Neuronal stem cell (in vitro differentiated cells): Measurements from ENCODE around the gene KIF1C. TPM values are rescaled to one million over a fixed set of nuclear protein-coding genes. Genes with fewer than 3 reads are reported as not detected.

ENCODE experiments used
- DNase-seq: peaks from one replicate; pipeline ENCODE4 v3.0.0-alpha.2; 2013; ENCODE audit warnings: low spot score
- H2AFZ ChIP-seq: one replicate; pipeline ENCODE4 v1.6.1; 2013; ENCODE audit warnings: mild to moderate bottlenecking, low read length, inconsistent platforms
- H2AK5ac ChIP-seq: 2 replicates; pipeline ENCODE4 v1.6.1; 2013; ENCODE audit warnings: low read depth, mild to moderate bottlenecking, inconsistent platforms, low read length, moderate library complexity, mixed read lengths
- H2BK120ac ChIP-seq: 2 replicates; pipeline ENCODE4 v1.6.1; 2013; ENCODE audit warnings: low read depth, mild to moderate bottlenecking, inconsistent platforms, low read length, moderate library complexity, mixed read lengths
- H2BK12ac ChIP-seq: one replicate; pipeline ENCODE4 v1.6.1; 2013; ENCODE audit warnings: low read length, inconsistent platforms
- H2BK15ac ChIP-seq: 2 replicates; pipeline ENCODE4 v1.6.1; 2013; ENCODE audit warnings: mild to moderate bottlenecking, low read length, inconsistent platforms, mixed read lengths
- H2BK5ac ChIP-seq: one replicate; pipeline ENCODE4 v1.6.1; 2013; ENCODE audit warnings: inconsistent platforms, mild to moderate bottlenecking, low read length, moderate library complexity
- H3K14ac ChIP-seq: one replicate; pipeline ENCODE4 v1.6.1; 2013; ENCODE audit warnings: low read length, inconsistent platforms
- H3K18ac ChIP-seq: 2 replicates; pipeline ENCODE4 v1.6.1; 2013; ENCODE audit warnings: low read length, inconsistent platforms
- H3K23ac ChIP-seq: 2 replicates; pipeline ENCODE4 v1.6.1; 2013; ENCODE audit warnings: low read depth, mild to moderate bottlenecking, mixed read lengths, low read length, inconsistent platforms; ENCODE audit not compliant: poor library complexity
- H3K27ac ChIP-seq: replicated peaks from 3 replicates; pipeline ENCODE4 v1.5.1; 2013; ENCODE audit warnings: low read length, inconsistent platforms
- H3K27me3 ChIP-seq, 3 experiments: 2 replicates each; pipeline ENCODE4 v1.6.1; 2013; ENCODE audit warnings: low read length in 3 of 3, mild to moderate bottlenecking in 2 of 3, inconsistent platforms in 1 of 3, low read depth in 1 of 3, mixed read lengths in 1 of 3, moderate library complexity in 1 of 3; ENCODE audit not compliant: control insufficient read depth in 3 of 3, insufficient read depth in 3 of 3
- H3K36me3 ChIP-seq, 2 donors: replicated peaks in 1 of 2; 2 replicates each; pipeline ENCODE4 v1.6.1; 2013; ENCODE audit warnings: low read length in 2 of 2; ENCODE audit not compliant: control insufficient read depth in 2 of 2, insufficient read depth in 2 of 2
- H3K4ac ChIP-seq: 2 replicates; pipeline ENCODE4 v1.6.1; 2013; ENCODE audit warnings: inconsistent platforms, mild to moderate bottlenecking, low read length, moderate library complexity
- H3K4me1 ChIP-seq, 2 donors: 1 replicate in 1 of 2; 2 replicates in 1 of 2; pipeline ENCODE4 v1.6.1; 2013; ENCODE audit warnings: low read length in 2 of 2, low read depth in 1 of 2; ENCODE audit not compliant: control insufficient read depth in 2 of 2, insufficient read depth in 1 of 2
- H3K4me2 ChIP-seq: one replicate; pipeline ENCODE4 v1.6.1; 2013; ENCODE audit warnings: mild to moderate bottlenecking, low read length, inconsistent platforms; ENCODE audit not compliant: insufficient read depth, poor library complexity, severe bottlenecking
- H3K4me3 ChIP-seq, 2 donors: 2 replicates each; pipeline ENCODE4 v1.5.1; 2013; ENCODE audit warnings: low read length in 2 of 2, mild to moderate bottlenecking in 2 of 2, inconsistent platforms in 1 of 2, moderate library complexity in 1 of 2
- H3K79me1 ChIP-seq: one replicate; pipeline ENCODE4 v1.6.1; 2013; ENCODE audit warnings: low read depth, mild to moderate bottlenecking, inconsistent platforms, low read length, moderate library complexity
- H3K9ac ChIP-seq: one replicate; pipeline ENCODE4 v1.6.1; 2013; ENCODE audit warnings: mild to moderate bottlenecking, low read depth, low read length, inconsistent platforms; ENCODE audit not compliant: poor library complexity
- H3K9me3 ChIP-seq, 2 donors: replicated peaks in 1 of 2; 2 replicates each; pipeline versions ENCODE3 to v1.6.1; 2013; ENCODE audit warnings: low read length in 2 of 2, mild to moderate bottlenecking in 2 of 2, inconsistent platforms in 1 of 2, low read depth in 1 of 2, mixed read lengths in 1 of 2, moderate library complexity in 1 of 2; ENCODE audit not compliant: control insufficient read depth in 2 of 2, insufficient read depth in 1 of 2
- H4K8ac ChIP-seq: one replicate; pipeline ENCODE4 v1.6.1; 2013; ENCODE audit warnings: low read depth, mild to moderate bottlenecking, inconsistent platforms, low read length, moderate library complexity
- H4K91ac ChIP-seq: one replicate; pipeline ENCODE4 v1.6.1; 2013; ENCODE audit warnings: low read length, low read depth, mild to moderate bottlenecking, inconsistent platforms; ENCODE audit not compliant: poor library complexity
- WGBS, 2 donors: extraction: QIAGEN DNeasy Blood & Tissue Kit; methylation state at CpG; one replicate each; pipeline ENCODE4 v1.1.7; 2013; ENCODE audit warnings: missing lambda C conversion rate in 2 of 2, mixed read lengths in 1 of 2; ENCODE audit not compliant: insufficient read length in 2 of 2, insufficient replicate concordance in 1 of 2; ENCODE audit errors: extremely low coverage in 2 of 2; 5-methylcytosine and 5-hydroxymethylcytosine counted together
- small RNA-seq: library from polyadenylated mRNA; stranded (forward); fragments of <200 nt; extraction: miRNeasy Mini kit (QIAGEN cat#:217004); gene quantifications from one replicate; pipeline ENCODE3, GENCODE V24; 2013; ENCODE audit not compliant: insufficient read depth

KIF1C gene

GRCh38 chr17:5077781-5078105 lies 80.0 kb downstream of the KIF1C start:
- Histone ChIP-seq H4K91ac (no peak overlapping the region), H3K4me3 (no peak overlapping the region), H2AK5ac (no peak overlapping the region), H2BK5ac (no peak overlapping the region), H3K9ac (no peak overlapping the region), H3K27me3 (peaks cover 0 to 11% (median 0%) of the 10 kb centered on the region in 3 experiments), H3K18ac (peak overlapping the region; percentile 59), H3K27ac (no peak overlapping the region), H3K23ac (no peak overlapping the region), H3K9me3 (peaks cover 4 to 16% of the 10 kb centered on the region in 2 donors), H3K36me3 (no peaks in the 10 kb centered on the region), H3K4me1 (peaks cover 0 to 2% of the 10 kb centered on the region in 2 donors), H2BK120ac (no peak overlapping the region), H4K8ac (no peak overlapping the region), H3K4me2 (no peak overlapping the region), H2BK12ac (no peak overlapping the region), H2BK15ac (peak overlapping the region; percentile 30), H3K79me1 (no peaks in the 10 kb centered on the region), H3K14ac (no peak overlapping the region), H3K4ac (no peak overlapping the region), H2AFZ (no peak overlapping the region)
- WGBS, 2 donors = 100% methylated on average over 2 of the region's 14 CpGs; no CpG with 5 or more reads in 1 of the 2 donors
- no peak for DNase-seq

Small RNA genes lying within 50 kb of the gene (small RNA-seq; reads per million reads assigned to genes)
- gene MIR6864 = not detected
- not detected for gene MIR6865
